Measurements from ENCODE around the gene SULT4A1.

The SULT4A1 gene

DNA sequence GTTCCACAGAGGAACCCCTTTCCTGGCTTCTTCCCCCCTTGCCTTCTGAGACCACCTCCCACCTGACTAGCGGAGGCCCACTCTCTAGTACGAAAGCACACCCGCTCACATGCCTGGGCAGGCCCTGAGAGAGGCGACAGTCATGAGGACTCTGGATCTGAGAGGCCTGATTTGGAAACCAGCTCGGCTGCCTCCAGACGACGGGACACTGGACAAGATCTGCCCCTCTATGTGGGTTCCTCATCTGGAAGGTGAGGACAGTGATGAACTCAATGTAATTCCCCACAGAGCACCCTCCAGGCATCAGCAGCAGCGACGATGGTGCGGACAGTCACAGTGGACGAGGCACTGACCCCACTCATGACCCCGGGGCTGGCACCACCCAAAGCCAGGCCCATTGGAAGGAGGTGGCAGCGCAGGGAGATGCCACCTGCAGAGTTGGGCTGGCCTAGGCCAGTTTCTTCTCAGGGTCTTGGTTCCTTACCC is 7.5 kb downstream of the SULT4A1 start:
- TF ChIP-seq TAF1 (IDR thresholded peaks at IDR 0.05; ENCODE audit: borderline replicate concordance, insufficient read depth, low read length) (no peak), POLR2AphosphoS5 (IDR thresholded peaks at IDR 0.05; ENCODE audit: low read depth, low read length) (no peak)

DNA sequence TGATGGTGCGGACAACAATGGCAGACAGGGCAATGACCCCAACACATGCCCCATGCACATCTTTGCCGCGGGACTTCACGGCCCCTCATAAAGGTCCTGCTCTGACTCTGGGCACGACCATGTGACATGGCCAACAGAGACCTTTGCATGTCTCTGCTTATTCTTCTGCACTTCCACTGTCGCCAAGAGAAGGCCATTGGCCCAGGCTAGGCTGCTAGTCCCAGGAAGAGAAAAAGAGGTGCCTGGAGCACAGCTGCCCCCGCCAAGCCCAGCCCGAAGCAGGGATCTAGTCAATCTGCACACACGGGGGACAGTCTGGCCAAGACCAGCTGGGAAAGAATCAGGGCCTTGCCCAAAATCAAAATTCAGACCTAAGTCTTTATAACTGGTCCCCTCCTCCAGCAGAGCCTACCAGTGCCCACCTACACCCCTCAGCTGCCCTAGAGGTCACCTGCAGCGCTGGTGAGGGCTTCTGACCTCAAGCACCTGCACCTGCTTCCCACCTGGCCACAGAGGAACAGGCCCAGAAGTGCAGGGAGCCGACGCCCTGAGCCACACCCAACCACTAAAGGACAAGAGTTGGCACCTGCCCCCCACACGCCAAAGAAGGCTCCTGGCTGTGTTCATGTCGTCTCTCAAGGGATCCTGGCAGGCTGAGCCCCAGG is 8.1 kb downstream of the SULT4A1 start:
- TF ChIP-seq FOXP2 (optimal IDR thresholded peaks at IDR 0.05; ENCODE audit: borderline replicate concordance, extremely low read depth, extremely low read length, insufficient read depth) = no peak
- TF ChIP-seq SIN3A (IDR thresholded peaks at IDR 0.05; ENCODE audit: borderline replicate concordance, insufficient read depth, low read length) = no peak
- TF ChIP-seq, protein P1, sequence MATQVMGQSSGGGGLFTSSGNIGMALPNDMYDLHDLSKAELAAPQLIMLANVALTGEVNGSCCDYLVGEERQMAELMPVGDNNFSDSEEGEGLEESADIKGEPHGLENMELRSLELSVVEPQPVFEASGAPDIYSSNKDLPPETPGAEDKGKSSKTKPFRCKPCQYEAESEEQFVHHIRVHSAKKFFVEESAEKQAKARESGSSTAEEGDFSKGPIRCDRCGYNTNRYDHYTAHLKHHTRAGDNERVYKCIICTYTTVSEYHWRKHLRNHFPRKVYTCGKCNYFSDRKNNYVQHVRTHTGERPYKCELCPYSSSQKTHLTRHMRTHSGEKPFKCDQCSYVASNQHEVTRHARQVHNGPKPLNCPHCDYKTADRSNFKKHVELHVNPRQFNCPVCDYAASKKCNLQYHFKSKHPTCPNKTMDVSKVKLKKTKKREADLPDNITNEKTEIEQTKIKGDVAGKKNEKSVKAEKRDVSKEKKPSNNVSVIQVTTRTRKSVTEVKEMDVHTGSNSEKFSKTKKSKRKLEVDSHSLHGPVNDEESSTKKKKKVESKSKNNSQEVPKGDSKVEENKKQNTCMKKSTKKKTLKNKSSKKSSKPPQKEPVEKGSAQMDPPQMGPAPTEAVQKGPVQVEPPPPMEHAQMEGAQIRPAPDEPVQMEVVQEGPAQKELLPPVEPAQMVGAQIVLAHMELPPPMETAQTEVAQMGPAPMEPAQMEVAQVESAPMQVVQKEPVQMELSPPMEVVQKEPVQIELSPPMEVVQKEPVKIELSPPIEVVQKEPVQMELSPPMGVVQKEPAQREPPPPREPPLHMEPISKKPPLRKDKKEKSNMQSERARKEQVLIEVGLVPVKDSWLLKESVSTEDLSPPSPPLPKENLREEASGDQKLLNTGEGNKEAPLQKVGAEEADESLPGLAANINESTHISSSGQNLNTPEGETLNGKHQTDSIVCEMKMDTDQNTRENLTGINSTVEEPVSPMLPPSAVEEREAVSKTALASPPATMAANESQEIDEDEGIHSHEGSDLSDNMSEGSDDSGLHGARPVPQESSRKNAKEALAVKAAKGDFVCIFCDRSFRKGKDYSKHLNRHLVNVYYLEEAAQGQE (IDR thresholded peaks at IDR 0.05; ENCODE audit: insufficient read depth in 1 of 2, low read depth in 2 of 2, low read length in 2 of 2) = no peak
- no peak for TF ChIP-seq POLR2AphosphoS5 (IDR thresholded peaks at IDR 0.05; ENCODE audit: low read depth, low read length)
- no peak for TF ChIP-seq TAF1 (IDR thresholded peaks at IDR 0.05; ENCODE audit: borderline replicate concordance, insufficient read depth, low read length)

DNA sequence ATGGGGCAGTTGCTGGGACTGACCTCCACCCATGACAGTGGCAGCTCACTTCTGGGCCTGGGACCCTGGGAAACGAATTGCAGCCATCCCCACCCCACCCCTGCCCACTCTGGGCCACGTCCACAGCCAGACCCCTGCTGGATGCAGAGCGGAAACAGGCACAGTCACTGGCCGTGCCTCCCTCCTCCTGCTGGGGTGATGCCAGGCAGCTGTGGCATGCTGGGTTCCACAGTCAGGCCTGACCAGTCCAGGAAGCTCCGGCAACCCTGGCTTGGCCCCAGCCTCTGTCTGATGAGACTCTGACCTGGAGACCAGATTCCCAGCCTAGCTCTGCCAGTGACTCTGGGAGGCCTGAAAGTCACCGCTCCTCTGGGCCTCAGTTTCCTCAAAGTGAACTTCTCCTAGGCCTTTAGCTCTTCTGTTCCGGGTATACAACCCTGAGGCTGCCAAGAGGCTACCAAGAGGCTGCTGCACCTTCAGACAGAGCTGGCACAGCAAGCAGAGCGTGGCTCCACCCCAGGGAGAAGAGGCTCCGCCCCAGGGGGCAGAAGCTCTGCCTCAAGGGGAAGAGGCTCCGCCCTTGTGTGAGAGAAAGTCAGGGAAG is 8.9 kb downstream of the SULT4A1 start:
- TF ChIP-seq, protein P1 (IDR thresholded peaks at IDR 0.05; ENCODE audit: insufficient read depth in 1 of 2, low read depth in 2 of 2, low read length in 2 of 2) = no peak

DNA sequence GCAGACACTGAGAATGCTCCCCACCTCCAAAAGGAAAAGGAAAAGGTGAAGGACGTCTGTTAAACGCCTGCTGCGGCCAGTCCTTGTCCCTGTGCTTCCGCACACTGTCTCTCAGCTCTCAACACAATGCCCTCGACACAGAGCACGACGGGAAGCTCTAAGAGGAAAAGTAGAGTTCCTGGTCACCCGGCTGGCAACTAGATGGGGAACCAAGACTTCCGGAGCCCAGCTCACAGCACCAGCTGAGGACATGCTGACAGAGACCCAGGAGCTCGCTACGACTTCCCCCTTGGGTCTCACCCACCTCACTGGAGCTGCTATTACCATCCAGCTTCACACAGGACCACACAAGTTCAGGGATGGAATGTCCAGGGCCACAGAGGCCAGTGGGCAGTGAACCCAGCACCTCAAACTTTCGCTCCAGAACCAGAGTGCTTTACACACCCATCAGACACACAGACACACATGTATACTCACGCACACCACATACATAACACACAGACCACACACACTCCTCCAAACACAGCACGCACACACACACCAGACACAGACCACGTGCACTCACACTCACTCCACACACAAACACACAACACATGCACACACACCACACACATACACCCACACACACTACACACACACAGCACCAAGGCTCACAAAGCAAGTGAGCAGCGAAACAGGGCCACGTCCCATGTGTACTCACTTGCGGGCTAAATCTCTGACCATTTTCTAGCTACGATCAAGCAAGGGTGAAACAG is 9.6 kb downstream of the SULT4A1 start:
- TF ChIP-seq FOXP2 (optimal IDR thresholded peaks at IDR 0.05; ENCODE audit: borderline replicate concordance, extremely low read depth, extremely low read length, insufficient read depth) (no peak), POLR2AphosphoS5 (IDR thresholded peaks at IDR 0.05; ENCODE audit: low read depth, low read length) (no peak), TAF1 (IDR thresholded peaks at IDR 0.05; ENCODE audit: borderline replicate concordance, insufficient read depth, low read length) (no peak), SIN3A (IDR thresholded peaks at IDR 0.05; ENCODE audit: borderline replicate concordance, insufficient read depth, low read length) (no peak)
- TF ChIP-seq, protein P1 (IDR thresholded peaks at IDR 0.05; ENCODE audit: insufficient read depth in 1 of 2, low read depth in 2 of 2, low read length in 2 of 2) = no peak

DNA sequence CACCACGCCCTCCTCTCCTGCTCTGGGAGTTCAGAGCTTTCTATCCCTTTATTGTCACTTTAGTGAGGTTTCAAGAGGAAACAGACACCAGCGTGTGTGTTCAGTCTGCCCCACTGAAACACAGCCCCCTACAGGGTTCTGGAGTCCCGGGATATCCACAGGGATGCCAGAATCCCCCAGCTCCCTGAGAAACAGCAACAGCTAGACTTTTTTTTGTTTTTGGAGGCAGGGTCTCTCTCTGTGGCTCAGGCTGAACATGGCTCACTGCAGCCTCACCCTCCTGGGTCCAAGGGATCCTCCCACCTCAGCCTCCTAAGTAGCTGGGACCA is 10.4 kb downstream of the SULT4A1 start:
- TF ChIP-seq FOXP2 (optimal IDR thresholded peaks at IDR 0.05; ENCODE audit: borderline replicate concordance, extremely low read depth, extremely low read length, insufficient read depth) (no peak), POLR2AphosphoS5 (IDR thresholded peaks at IDR 0.05; ENCODE audit: low read depth, low read length) (no peak), SIN3A (IDR thresholded peaks at IDR 0.05; ENCODE audit: borderline replicate concordance, insufficient read depth, low read length) (no peak), TAF1 (IDR thresholded peaks at IDR 0.05; ENCODE audit: borderline replicate concordance, insufficient read depth, low read length) (no peak)
- TF ChIP-seq, protein P1 (IDR thresholded peaks at IDR 0.05; ENCODE audit: insufficient read depth in 1 of 2, low read depth in 2 of 2, low read length in 2 of 2) = no peak

Measured in PFSK-1 (cell line).